Cardiac muscle cell (in vitro differentiated cells and primary cell): Measurements from ENCODE around the gene ZNF266. TPM values are rescaled to one million over a fixed set of nuclear protein-coding genes. Genes with fewer than 3 reads are reported as not detected.

Experiments
- DNase-seq, 2 donors: peaks; one replicate each; pipeline versions ENCODE4 v3.0.0 to v3.0.0-alpha.2; 2010 to 2017; ENCODE audit warnings: low read depth in 1 of 2, low spot score in 1 of 2
- H3K27ac ChIP-seq: fragments of 200-600 bp; sonication (generic); 2 replicates; pipeline ENCODE4 v1.5.1; 2016
- H3K27me3 ChIP-seq: fragments of 200-600 bp; sonication (generic); 2 replicates; pipeline ENCODE4 v1.6.0; 2016; ENCODE audit warnings: control low read depth
- H3K36me3 ChIP-seq: fragments of 200-600 bp; sonication (generic); 2 replicates; pipeline ENCODE4 v1.5.1; 2016; ENCODE audit warnings: control low read depth
- H3K4me1 ChIP-seq: fragments of 200-600 bp; sonication (generic); 2 replicates; pipeline ENCODE4 v1.8.1; 2017; ENCODE audit warnings: low read depth, mild to moderate bottlenecking, mixed run types
- H3K4me3 ChIP-seq: fragments of 200-600 bp; sonication (generic); 2 replicates; pipeline ENCODE4 v1.5.1; 2016; ENCODE audit warnings: mild to moderate bottlenecking
- H3K9me3 ChIP-seq: fragments of 200-600 bp; sonication (generic); 2 replicates; pipeline ENCODE4 v1.5.1; 2017; ENCODE audit warnings: low read depth, mild to moderate bottlenecking, control low read depth
- CTCF ChIP-seq: IDR thresholded peaks from 2 replicates; pipeline ENCODE4 v1.5.1; 2012; ENCODE audit warnings: low read depth, mild to moderate bottlenecking, low read length
- polyA plus RNA-seq: library from polyadenylated mRNA; unstranded; fragments of >200 nt; fragmentation: Nextera tagmentation; extraction: Ambion mirVana; gene quantifications from 2 replicates; pipeline ENCODE4 v1.2.1, GENCODE V29; 2016
- total RNA-seq: library from RNA; depleted of rRNA; stranded (reverse); fragments of >200 nt; gene quantifications from 2 replicates; pipeline ENCODE4 v1.2.3, GENCODE V29; 2016

ZNF266 gene
- total and polyA plus RNA-seq, 2 experiments from 2014 or later: 19.2 to 23.1 TPM

GRCh38 chr19:9427941-9428340 lies 7.4 kb downstream of the ZNF266 start:
- no peak for DNase-seq
- Histone ChIP-seq H3K27me3 (no peaks in the 10 kb centered on the region), H3K4me1 (no peaks in the 10 kb centered on the region), H3K4me3 (no peak overlapping the region), H3K27ac (no peak overlapping the region), H3K36me3 (peaks cover under 1% of the 10 kb centered on the region), H3K9me3 (no peaks in the 10 kb centered on the region)
- TF ChIP-seq CTCF: no peak

GRCh38 chr19:9413240-9413954 lies 22.0 kb downstream of the ZNF266 start:
- H3K27me3 ChIP-seq: no peaks in the 10 kb centered on the region
- H3K4me1 ChIP-seq: no peaks in the 10 kb centered on the region
- no peak for DNase-seq
- no peak for TF ChIP-seq CTCF
- H3K36me3 ChIP-seq: peaks cover 52% of the 10 kb centered on the region
- H3K27ac ChIP-seq: no peak overlapping the region
- no peak overlapping the region for H3K4me3 ChIP-seq
- H3K9me3 ChIP-seq: peaks cover 15% of the 10 kb centered on the region

GRCh38 chr19:9407827-9408226 lies 27.5 kb downstream of the ZNF266 start:
- DNase-seq: no peak
- Histone ChIP-seq H3K4me3 (no peak overlapping the region), H3K27ac (no peak overlapping the region), H3K4me1 (no peaks in the 10 kb centered on the region), H3K27me3 (no peaks in the 10 kb centered on the region), H3K36me3 (peaks cover 11% of the 10 kb centered on the region), H3K9me3 (no peaks in the 10 kb centered on the region)
- TF ChIP-seq CTCF: no peak

GRCh38 chr19:9406798-9407352 lies 28.5 kb downstream of the ZNF266 start:
- H3K4me1 ChIP-seq: no peaks in the 10 kb centered on the region
- peak in 1 of 2 donors; percentile 92 for DNase-seq
- no peaks in the 10 kb centered on the region for H3K9me3 ChIP-seq
- H3K27me3 ChIP-seq: no peaks in the 10 kb centered on the region
- no peak overlapping the region for H3K27ac ChIP-seq
- no peak for TF ChIP-seq CTCF
- H3K4me3 ChIP-seq: no peak overlapping the region
- peaks cover 3% of the 10 kb centered on the region for H3K36me3 ChIP-seq

GRCh38 chr19:9381361-9381785 lies 54.0 kb downstream of the ZNF266 start:
- H3K4me1 ChIP-seq: no peaks in the 10 kb centered on the region
- H3K36me3 ChIP-seq: peaks cover 14% of the 10 kb centered on the region
- no peaks in the 10 kb centered on the region for H3K27me3 ChIP-seq
- H3K9me3 ChIP-seq: peaks cover 4% of the 10 kb centered on the region
- H3K27ac ChIP-seq: no peak overlapping the region
- TF ChIP-seq CTCF: no peak
- no peak overlapping the region for H3K4me3 ChIP-seq
- DNase-seq: no peak
